Activated CD4-positive, alpha-beta T cell treated with anti-CD3 and anti-CD28 coated beads, Interleukin-2, amount 10 ng/mL, durations not matched to agents 7 days and 5 days (primary cell): ENCODE data around the gene PHOX2A. TPM values are rescaled to one million over a fixed set of nuclear protein-coding genes. Genes with fewer than 3 reads are reported as not detected.

ENCODE experiments used
- CTCF ChIA-PET: fragments of 350-600 bp; sonication (Branson Sonifier 250); formaldehyde crosslinking; loops from one replicate; lab custom pipeline; 2021; ENCODE audit warnings: antibody characterized with exemption; lab: Charles Lee
- POLR2A ChIA-PET: fragments of 350-600 bp; sonication (Branson Sonifier 250); formaldehyde crosslinking; loops from one replicate; lab custom pipeline; 2021; ENCODE audit warnings: antibody characterized with exemption; lab: Charles Lee
- DNase-seq: peaks from one replicate; pipeline ENCODE4 v3.0.0-alpha.2; 2020
- H3K27ac Mint-ChIP-seq: one replicate; pipeline ENCODE4 v1.8.0; 2021; ENCODE audit warnings: mild to moderate bottlenecking, moderate library complexity, mixed read lengths
- H3K27me3 Mint-ChIP-seq: one replicate; pipeline ENCODE4 v1.8.0; 2021; ENCODE audit warnings: mixed read lengths
- H3K36me3 Mint-ChIP-seq: one replicate; pipeline ENCODE4 v1.8.0; 2021; ENCODE audit warnings: low read depth, mixed read lengths
- H3K4me1 Mint-ChIP-seq: one replicate; pipeline ENCODE4 v1.8.0; 2021; ENCODE audit warnings: mixed read lengths
- H3K4me3 Mint-ChIP-seq: one replicate; pipeline ENCODE4 v1.8.0; 2021; ENCODE audit warnings: mild to moderate bottlenecking, moderate library complexity, mixed read lengths
- H3K9me3 Mint-ChIP-seq: one replicate; pipeline ENCODE4 v1.8.0; 2021; ENCODE audit warnings: mixed read lengths
- total RNA-seq, 2 experiments: library from RNA; stranded (reverse); gene quantifications; one replicate each; pipeline ENCODE4 v1.2.3, GENCODE V29; 2021

PHOX2A gene
- total RNA-seq, 2 experiments from 2014 or later: not detected

DNA sequence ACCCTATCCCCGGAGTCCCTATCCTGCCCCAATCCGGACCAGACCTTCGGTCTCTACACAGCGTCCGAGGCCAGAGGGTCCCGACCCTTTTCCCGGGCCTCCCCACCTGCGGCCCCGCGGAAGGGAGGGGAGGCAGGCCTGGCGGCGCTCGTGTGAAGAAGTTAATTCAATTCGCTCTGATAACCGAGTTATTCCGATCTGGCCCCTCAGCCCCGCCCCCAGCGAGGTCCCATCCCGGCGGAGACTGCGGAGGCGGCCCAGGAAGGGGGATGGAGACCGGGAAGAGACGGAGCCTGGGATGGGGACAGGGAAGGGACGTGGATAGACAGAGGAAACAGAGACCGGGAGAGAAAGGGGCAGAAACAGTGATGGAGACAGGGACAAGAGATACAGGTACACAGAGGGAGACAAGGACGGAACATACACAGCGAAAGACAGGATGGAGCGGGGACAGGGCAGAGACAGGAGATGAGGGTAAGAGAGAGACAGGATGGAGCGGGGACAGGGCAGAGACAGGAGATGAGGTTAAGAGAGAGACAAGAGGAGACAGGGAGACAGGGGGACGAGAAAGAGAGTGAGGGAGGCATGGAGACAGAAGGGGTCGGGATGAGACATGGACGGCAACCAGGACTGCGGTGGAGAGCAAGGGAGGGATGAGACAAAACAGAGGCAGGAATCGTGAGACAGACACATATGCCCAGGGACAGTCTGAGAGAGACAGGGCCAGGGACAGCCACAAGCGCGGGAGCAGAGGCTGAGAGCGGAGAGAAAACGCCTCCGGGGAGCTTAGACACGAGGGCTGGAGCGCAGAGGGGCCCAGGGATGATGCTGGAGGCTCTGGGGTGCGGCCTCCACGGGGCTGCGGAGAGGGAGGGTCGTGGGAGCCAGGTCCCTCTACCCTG lies 636 bp upstream of the PHOX2A start:
- no peak for DNase-seq
- H3K27me3 Mint-ChIP-seq: peaks cover 41% of the 10 kb centered on the region
- CTCF ChIA-PET: interaction anchor here (0.8 to 2.2 kb wide), 2 partner anchors 10 to 190 kb away, joined by 3 to 6 read pairs; partner anchors contain the start of gene CLPB
- no peaks in the 10 kb centered on the region for H3K9me3 Mint-ChIP-seq
- peaks cover 18% of the 10 kb centered on the region for H3K4me1 Mint-ChIP-seq
- POLR2A ChIA-PET: no interaction called here
- no peak overlapping the region for H3K4me3 Mint-ChIP-seq
- H3K27ac Mint-ChIP-seq: peak overlapping the region; percentile 63
- peaks cover 8% of the 10 kb centered on the region for H3K36me3 Mint-ChIP-seq

DNA sequence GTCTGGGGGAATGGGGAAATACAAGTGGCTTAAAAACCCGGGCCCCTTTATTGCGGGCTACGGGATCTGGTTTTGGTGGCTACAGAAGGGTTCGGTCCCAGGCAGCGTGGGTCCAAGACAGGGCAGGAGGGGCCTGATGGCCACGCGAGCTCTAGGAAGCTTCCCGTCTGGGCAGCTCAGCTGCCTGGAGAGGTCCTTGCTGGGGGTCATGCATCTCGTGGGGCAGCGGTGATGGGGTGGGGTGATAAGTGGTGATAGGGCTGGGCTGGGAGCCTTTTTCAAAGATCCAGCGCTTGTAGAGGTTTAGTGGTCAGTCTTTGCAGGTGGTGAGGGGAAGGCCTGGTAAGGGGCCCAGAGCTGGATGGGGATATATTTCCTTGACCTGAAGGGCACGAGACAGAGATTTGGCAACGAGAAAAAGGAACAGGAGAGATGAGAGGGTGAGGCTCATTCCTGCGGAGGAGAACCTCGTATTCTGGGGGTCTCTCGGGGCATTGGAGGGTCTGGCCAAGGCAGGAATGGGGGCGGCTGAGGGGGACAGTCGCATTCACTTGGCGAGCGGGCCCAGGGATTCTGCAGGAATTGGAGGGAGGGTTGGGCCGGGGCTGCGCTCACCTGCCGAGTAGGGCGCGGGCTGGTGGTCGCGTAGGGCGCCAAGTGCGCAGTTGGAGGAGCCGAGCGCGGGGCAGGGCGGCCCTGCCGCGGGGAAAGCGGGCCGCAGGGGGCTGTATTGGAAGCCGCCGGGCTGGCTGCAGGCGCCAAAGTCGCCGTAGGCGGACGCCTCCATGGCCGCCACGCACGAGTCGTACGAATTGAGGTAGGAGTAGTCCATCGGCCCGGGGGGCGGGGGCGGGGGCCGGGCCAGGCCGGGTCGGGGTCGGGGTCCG lies 560 bp downstream of the PHOX2A start:
- CTCF ChIA-PET: interaction anchor here (0.8 to 1.1 kb wide), 2 partner anchors 9 to 12 kb away, joined by 3 read pairs; no protein-coding TSS in a partner anchor
- H3K27ac Mint-ChIP-seq: peak overlapping the region; percentile 26

DNA sequence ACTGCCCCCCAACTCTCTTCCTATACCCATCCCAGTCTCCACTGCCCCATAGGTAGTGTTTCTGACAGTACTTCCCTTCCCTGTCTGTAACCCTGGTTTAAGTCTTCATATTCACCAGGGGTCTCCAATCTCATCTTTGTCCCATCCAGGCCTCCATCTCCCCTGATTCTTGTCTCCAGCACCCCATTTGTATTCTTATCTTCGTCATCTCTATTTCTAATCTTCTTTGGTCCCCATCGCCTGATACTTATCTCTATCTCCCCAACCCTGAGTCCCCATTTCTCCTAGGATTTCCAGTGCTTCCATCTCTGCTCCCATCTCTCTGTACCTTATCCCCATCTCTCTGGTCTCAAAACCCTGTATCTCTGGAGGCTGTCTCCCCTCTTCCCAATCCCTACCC lies 1.8 kb downstream of the PHOX2A start:
- no peak for DNase-seq
- Mint-ChIP-seq H3K36me3 (peaks cover 16% of the 10 kb centered on the region), H3K9me3 (no peaks in the 10 kb centered on the region), H3K27me3 (peaks cover 41% of the 10 kb centered on the region), H3K4me3 (no peak overlapping the region), H3K4me1 (peaks cover 25% of the 10 kb centered on the region), H3K27ac (no peak overlapping the region)
- ChIA-PET CTCF (no interaction called here), POLR2A (no interaction called here)

More for the DNA sequence above, 560 bp downstream of the PHOX2A start:
- no peak for DNase-seq
- H3K9me3 Mint-ChIP-seq: no peaks in the 10 kb centered on the region
- no peak overlapping the region for H3K4me3 Mint-ChIP-seq
- H3K36me3 Mint-ChIP-seq: peaks cover 13% of the 10 kb centered on the region
- peaks cover 46% of the 10 kb centered on the region for H3K27me3 Mint-ChIP-seq
- POLR2A ChIA-PET: no interaction called here
- H3K4me1 Mint-ChIP-seq: peaks cover 25% of the 10 kb centered on the region

DNA sequence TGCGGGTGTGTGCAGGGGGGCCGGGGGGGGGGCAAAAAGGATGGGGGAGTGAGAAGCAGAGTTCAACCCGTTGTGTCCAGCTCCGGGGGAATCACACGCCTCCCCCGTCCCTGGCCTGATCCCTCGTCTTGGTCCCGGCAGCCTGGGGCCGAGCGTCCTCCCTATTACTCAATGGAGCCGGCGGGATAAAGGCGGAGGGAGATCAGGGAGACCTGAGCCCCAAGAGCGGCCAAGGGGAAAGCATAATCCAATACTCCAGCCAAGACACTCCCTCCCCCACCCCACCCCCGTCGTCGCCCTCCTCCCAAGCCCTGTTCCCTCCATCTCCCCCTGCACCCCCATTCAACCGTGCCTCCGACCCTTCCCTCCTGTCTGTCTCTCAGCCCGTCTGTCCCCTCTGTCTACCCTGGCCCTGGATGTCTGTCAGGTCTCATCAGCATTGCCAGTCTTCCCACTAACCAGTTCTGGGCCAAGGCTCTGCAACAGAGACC lies 2.6 kb downstream of the PHOX2A start:
- Mint-ChIP-seq H3K27ac (no peak overlapping the region), H3K4me3 (no peak overlapping the region), H3K27me3 (peaks cover 41% of the 10 kb centered on the region), H3K4me1 (peaks cover 25% of the 10 kb centered on the region), H3K36me3 (peaks cover 18% of the 10 kb centered on the region), H3K9me3 (no peaks in the 10 kb centered on the region)
- DNase-seq: no peak
- POLR2A ChIA-PET: interaction anchor here (0.5 kb wide), 1 partner anchor 317 kb away, joined by 4 read pairs; no protein-coding TSS in a partner anchor
- CTCF ChIA-PET: interaction anchor here (0.8 to 1.0 kb wide), 2 partner anchors 18 to 263 kb away, joined by 3 read pairs; no protein-coding TSS in a partner anchor

DNA sequence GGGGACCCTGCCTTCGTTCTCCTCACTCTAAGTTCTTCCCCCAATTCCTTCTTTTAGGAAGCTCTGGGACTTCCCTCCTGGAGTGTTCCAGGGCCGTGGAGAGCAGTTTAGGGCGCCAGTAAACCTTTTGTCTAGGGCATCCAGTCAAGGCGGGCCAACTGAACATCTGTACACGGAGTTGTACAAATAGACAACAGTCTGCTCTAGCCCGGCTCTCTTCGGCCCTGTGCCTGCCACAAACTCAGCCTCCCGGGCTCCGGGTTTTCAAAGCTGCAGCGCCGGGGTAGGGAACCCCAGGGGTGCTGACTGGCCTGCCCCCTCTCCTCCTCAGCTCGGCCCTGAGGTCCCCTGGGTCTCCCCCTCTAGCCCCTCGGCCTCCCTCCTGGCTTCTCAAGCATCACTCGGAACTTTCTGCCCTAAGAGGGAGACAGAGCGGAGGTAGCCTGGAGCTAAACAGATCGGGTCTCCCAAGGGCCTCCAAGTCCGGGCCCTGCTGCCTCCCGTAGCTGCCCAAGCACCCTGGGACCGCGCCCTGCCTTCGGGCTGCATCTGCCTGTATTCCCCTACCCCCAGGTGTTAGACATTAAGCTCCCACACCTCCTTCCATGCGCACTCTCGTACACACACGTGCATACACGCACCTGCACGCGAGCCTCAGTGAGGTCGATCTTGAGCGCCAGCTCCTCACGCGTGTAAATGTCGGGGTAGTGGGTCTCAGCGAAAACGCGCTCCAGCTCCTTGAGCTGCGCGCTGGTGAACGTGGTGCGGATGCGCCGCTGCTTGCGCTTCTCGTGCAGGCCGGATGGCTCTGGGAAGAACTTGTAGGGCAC lies 3.3 kb downstream of the PHOX2A start:
- DNase-seq: no peak
- peaks cover 19% of the 10 kb centered on the region for H3K36me3 Mint-ChIP-seq
- no peaks in the 10 kb centered on the region for H3K9me3 Mint-ChIP-seq
- no peak overlapping the region for H3K27ac Mint-ChIP-seq
- peaks cover 25% of the 10 kb centered on the region for H3K4me1 Mint-ChIP-seq
- CTCF ChIA-PET: interaction anchor here (0.8 to 1.0 kb wide), 2 partner anchors 17 to 262 kb away, joined by 3 read pairs; no protein-coding TSS in a partner anchor
- POLR2A ChIA-PET: interaction anchor here (0.5 kb wide), 1 partner anchor 316 kb away, joined by 4 read pairs; no protein-coding TSS in a partner anchor
- H3K27me3 Mint-ChIP-seq: peaks cover 41% of the 10 kb centered on the region
- H3K4me3 Mint-ChIP-seq: peak overlapping the region; percentile 11

DNA sequence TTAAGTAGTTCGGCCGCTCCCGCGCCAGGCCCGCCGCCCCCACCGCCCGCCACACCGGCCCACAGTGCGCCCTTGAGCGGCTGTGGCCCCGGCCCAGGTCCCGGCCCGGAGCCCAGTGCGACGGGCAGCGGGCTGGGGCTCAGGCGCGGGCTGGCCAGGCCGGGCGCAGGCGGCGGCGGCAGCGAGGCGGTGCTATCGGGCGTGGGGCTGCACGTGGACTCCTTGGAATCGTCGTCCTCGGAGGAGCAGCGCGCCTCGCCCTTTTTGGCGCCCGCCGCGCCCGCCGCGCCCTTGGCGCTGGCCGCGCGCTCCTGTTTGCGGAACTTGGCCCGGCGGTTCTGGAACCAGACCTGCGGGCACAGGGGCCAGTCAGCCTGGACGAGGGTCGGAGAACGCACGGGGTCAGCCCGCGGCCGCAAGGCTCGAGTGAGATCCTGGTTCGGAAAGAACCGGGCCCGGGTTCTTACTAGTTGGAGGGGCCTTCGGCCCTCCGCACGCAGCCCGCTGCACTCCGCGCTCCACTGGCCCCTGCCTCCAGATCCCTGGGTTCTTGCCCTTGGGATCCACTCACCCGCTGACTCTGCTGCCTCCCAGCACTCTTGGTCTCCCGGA lies 4.0 kb downstream of the PHOX2A start:
- ChIA-PET CTCF (interaction anchor here (1.0 kb wide), 1 partner anchor 261 kb away, joined by 3 read pairs; no protein-coding TSS in a partner anchor), POLR2A (no interaction called here)
- H3K36me3 Mint-ChIP-seq: peaks cover 19% of the 10 kb centered on the region
- no peak for DNase-seq
- peaks cover 41% of the 10 kb centered on the region for H3K27me3 Mint-ChIP-seq
- H3K4me3 Mint-ChIP-seq: peak overlapping the region; percentile 11
- H3K27ac Mint-ChIP-seq: no peak overlapping the region
- peaks cover 25% of the 10 kb centered on the region for H3K4me1 Mint-ChIP-seq
- H3K9me3 Mint-ChIP-seq: no peaks in the 10 kb centered on the region

DNA sequence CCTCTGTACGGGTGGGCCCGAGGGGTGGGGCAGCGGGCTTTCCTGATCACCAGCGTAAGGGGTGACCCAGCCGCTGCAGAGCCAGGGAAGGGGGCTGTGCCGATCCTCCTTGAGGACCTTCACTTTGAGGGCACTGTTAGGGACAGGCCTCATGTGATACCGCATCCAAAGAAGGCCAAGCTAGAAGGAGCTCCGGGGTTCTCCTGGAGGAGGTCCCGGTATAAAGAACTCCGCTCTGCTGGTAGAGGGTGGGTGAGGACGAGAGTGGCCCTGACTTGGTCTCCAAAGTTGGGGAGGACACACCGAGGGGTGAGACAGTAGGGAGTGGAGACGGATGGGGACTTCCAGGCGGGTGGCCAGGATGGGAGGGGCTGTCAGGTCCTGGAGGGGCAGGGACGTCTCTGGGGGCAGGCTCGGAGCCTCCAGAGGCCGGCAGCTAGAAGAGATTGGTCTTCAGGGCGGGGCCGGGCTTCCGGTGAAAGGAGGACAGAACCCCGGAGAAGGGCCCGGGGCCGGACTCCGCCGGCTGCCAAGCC lies 4.6 kb downstream of the PHOX2A start:
- ChIA-PET CTCF (interaction anchor here (1.6 kb wide), 1 partner anchor 214 kb away, joined by 5 read pairs; no protein-coding TSS in a partner anchor), POLR2A (no interaction called here)
- Mint-ChIP-seq H3K9me3 (no peaks in the 10 kb centered on the region), H3K27me3 (peaks cover 41% of the 10 kb centered on the region), H3K4me3 (peak overlapping the region; percentile 26), H3K4me1 (peaks cover 20% of the 10 kb centered on the region), H3K36me3 (peaks cover 21% of the 10 kb centered on the region), H3K27ac (no peak overlapping the region)
- no peak for DNase-seq

DNA sequence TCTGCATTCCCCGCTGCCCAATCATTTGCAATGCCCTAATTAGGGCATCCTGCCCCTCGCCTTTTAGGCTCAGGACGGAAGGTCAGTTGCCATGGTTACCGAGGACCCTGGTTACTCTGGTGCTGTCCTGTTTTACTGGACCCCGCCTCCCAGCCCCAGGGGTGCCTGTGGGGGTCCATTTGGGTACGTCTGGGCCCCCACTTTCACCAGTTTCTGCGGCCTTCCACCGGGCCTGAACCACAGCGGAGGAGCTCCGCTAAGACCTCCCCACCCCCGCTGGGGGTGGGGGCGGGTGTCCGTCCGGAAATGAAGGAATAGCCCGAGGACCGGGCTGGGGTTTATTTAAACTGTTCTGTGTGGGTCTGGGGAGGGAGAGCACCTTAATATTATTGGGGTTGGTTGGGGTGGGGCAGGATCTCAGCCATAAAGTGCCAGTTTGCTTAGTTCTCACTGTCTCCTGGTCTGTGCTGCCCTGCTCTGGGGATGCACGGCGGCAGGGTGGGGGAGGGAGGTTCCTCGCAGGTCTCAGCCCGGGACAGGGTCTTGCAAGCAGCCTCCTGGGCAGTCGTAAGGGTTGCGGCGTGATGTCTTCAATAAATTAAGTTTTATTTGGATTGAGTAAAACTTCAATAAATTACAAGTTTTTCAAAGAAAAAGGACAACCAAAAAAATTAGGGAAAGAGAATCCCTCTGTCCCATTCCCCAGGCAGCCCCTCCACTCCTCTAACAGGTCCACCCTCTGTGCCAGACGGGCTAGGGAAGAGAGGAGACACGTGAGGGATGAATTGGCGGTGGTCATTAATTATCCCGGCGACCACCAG lies 5.3 kb downstream of the PHOX2A start:
- H3K4me3 Mint-ChIP-seq: no peak overlapping the region

DNA sequence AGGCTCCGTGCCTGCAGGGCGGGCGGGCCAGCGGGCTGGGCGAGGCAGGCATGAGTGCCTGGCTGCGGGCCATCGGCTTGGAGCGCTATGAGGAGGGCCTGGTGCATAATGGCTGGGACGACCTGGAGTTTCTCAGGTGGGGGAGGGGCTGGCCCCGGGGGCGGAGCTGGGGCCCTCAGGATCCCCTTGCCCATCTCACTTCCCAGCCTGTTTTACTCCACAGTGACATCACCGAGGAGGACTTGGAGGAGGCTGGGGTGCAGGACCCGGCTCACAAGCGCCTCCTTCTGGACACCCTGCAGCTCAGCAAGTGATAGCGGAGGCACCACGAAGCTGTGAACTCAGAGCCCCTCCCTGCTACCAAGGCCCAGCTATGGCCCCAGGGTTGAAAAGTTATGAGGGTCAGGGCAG lies 5.9 kb downstream of the PHOX2A start:
- CTCF ChIA-PET: interaction anchor here (0.5 to 1.7 kb wide), 8 partner anchors 11 to 213 kb away, joined by 3 to 9 read pairs (median 4); partner anchors contain the start of gene INPPL1
- Mint-ChIP-seq H3K27ac (no peak overlapping the region), H3K9me3 (no peaks in the 10 kb centered on the region), H3K4me3 (no peak overlapping the region), H3K36me3 (peaks cover 24% of the 10 kb centered on the region), H3K4me1 (peaks cover 16% of the 10 kb centered on the region), H3K27me3 (peaks cover 35% of the 10 kb centered on the region)
- POLR2A ChIA-PET: no interaction called here
- peak; percentile 42 for DNase-seq

More for the DNA sequence above, 5.3 kb downstream of the PHOX2A start:
- Mint-ChIP-seq H3K27me3 (peaks cover 41% of the 10 kb centered on the region), H3K9me3 (no peaks in the 10 kb centered on the region), H3K36me3 (peaks cover 24% of the 10 kb centered on the region), H3K4me1 (peaks cover 21% of the 10 kb centered on the region), H3K27ac (no peak overlapping the region)
- ChIA-PET CTCF (interaction anchor here (0.5 to 1.7 kb wide), 8 partner anchors 10 to 213 kb away, joined by 3 to 9 read pairs (median 4); partner anchors contain the start of gene INPPL1), POLR2A (no interaction called here)
- DNase-seq: no peak

DNA sequence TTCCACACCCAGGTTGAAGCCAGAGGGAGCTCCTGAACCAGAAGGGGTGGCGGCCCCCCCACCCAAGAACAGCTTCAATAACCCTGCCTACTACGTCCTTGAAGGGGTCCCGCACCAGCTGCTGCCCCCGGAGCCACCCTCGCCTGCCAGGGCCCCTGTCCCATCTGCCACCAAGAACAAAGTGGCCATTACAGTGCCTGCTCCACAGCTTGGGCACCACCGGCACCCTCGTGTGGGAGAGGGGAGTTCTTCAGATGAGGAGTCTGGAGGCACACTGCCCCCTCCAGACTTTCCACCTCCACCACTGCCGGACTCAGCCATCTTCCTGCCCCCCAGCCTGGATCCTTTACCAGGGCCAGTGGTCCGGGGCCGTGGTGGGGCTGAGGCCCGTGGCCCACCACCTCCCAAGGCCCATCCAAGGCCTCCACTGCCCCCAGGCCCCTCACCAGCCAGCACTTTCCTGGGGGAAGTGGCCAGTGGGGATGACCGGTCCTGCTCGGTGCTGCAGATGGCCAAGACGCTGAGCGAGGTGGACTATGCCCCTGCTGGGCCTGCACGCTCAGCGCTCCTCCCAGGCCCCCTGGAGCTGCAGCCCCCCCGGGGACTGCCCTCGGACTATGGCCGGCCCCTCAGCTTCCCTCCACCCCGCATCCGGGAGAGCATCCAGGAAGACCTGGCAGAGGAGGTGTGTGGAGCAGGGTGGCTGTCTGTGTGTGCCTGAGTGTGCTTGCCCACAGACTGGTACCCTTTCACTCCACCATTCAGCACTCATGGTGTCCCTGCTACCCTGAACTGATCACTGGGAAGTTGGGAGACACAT lies 6.7 kb downstream of the PHOX2A start:
- Mint-ChIP-seq H3K27me3 (peaks cover 29% of the 10 kb centered on the region), H3K27ac (no peak overlapping the region), H3K4me1 (peaks cover 16% of the 10 kb centered on the region), H3K9me3 (no peaks in the 10 kb centered on the region), H3K36me3 (peaks cover 26% of the 10 kb centered on the region), H3K4me3 (no peak overlapping the region)
- POLR2A ChIA-PET: no interaction called here
- no peak for DNase-seq
- CTCF ChIA-PET: interaction anchor here (1.0 to 1.7 kb wide), 6 partner anchors 11 to 197 kb away, joined by 3 to 9 read pairs (median 4); partner anchors contain the start of gene INPPL1
